Measurements from ENCODE around the gene KIR3DL2. TPM values are rescaled to one million over a fixed set of nuclear protein-coding genes. Genes with fewer than 3 reads are reported as not detected.
A peak's percentile ranks its signal among the peaks of the same experiment; 100 is the strongest.

KIR3DL2 gene
- total RNA-seq: not detected in 2 replicates

GRCh38 chr19:54850061-54850640, at the start of gene KIR3DL2:
Gene KIR3DL2, plus strand, starts transcription at chr19:54850443. Its CDS starts 33 bp downstream, at chr19:54850476.

GRCh38 chr19:54803410-54803809, 46.8 kb upstream of the KIR3DL2 start, which contains the start of gene KIR2DL4:
Gene KIR2DL4, plus strand, starts transcription at chr19:54803610. Its CDS starts 42 bp downstream, at chr19:54803652.

GRCh38 chr19:54816251-54816650, 34.0 kb upstream of the KIR3DL2 start, which contains the start of gene KIR3DL1:
Gene KIR3DL1, plus strand, starts transcription at chr19:54816468.

GRCh38 chr19:54832496-54832895, 17.7 kb upstream of the KIR3DL2 start, which contains the start of gene KIR2DS4:
Gene KIR2DS4, plus strand, starts transcription at chr19:54832676.

DNA sequence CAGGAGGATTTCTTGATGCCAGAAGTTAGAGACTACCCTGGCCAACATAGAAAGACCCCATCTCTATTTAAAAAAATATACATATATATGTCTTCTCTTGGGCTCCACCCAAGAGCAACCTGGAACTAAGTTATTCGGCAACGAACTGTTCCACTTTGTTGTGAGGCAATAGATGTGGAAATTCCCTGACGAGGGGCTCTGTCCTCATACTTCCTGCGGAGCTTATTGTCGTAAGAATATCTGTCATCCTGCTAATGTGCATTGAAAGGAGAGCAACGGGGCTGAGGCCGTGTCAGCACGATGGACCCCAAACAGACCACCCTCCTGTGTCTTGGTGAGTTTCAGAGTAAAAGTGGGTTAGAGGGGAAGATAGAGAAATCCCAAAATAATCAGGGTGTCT, 23.7 kb downstream of the KIR3DL2 start, which contains the start of gene FCAR:
Gene FCAR (plus strand): TSS at position 246 of the 400 bp plus-strand sequence. CDS start 55 bp downstream, at position 301.

GRCh38 chr19:54905803-54906511, 55.7 kb downstream of the KIR3DL2 start, which contains the start of gene NCR1:
Gene NCR1, plus strand, starts transcription at chr19:54906148. Its CDS starts 40 bp downstream, at chr19:54906188.

Small RNA genes lying within 50 kb of the gene (small RNA-seq; reads per million reads assigned to genes)
- gene RNU6-222P: 0.36 reads per million, percentile 15 among the genes with 10 or more reads in this experiment

Other genes with a start within 250 kb of the KIR3DL2 start
- gene LILRB1, start 220.0 kb upstream of the KIR3DL2 start, total RNA-seq: not detected in 2 replicates
- gene LILRB4, start 187.5 kb upstream of the KIR3DL2 start, total RNA-seq: not detected in 2 replicates
- not detected in 2 replicates for gene KIR3DL3, start 126.0 kb upstream of the KIR3DL2 start, total RNA-seq
- gene KIR2DL3, start 111.9 kb upstream of the KIR3DL2 start, total RNA-seq: not detected in 2 replicates
- not detected in 2 replicates for gene KIR2DL1, start 80.7 kb upstream of the KIR3DL2 start, total RNA-seq
- gene KIR2DL4, start 46.8 kb upstream of the KIR3DL2 start, total RNA-seq: not detected in 2 replicates
- gene KIR3DL1, start 34.0 kb upstream of the KIR3DL2 start, total RNA-seq: not detected in 2 replicates
- not detected in 2 replicates for gene KIR2DS4, start 17.8 kb upstream of the KIR3DL2 start, total RNA-seq
- gene FCAR, start 23.8 kb downstream of the KIR3DL2 start, total RNA-seq: not detected in 2 replicates
- gene NCR1, start 55.7 kb downstream of the KIR3DL2 start, total RNA-seq: not detected in 2 replicates
- gene NLRP7, start 97.1 kb downstream of the KIR3DL2 start, total RNA-seq: not detected in 2 replicates
- gene NLRP2, start 115.9 kb downstream of the KIR3DL2 start, total RNA-seq: under 0.01 and 0.37 TPM in 2 replicates
- gene GP6, start 187.8 kb downstream of the KIR3DL2 start, total RNA-seq: not detected in 2 replicates
- 11.0 and 14.3 TPM in 2 replicates for gene RDH13, start 212.7 kb downstream of the KIR3DL2 start, total RNA-seq
- 0.98 TPM in 1 of 2 replicates, not detected in the other for gene EPS8L1, start 225.4 kb downstream of the KIR3DL2 start, total RNA-seq